GM13977 (cell line): ENCODE data around the gene SSR4.
A peak's percentile ranks its signal among the peaks of the same experiment; 100 is the strongest.

Experiments
- DNase-seq: peaks from one replicate; pipeline ENCODE4 v3.0.0; 2012; ENCODE audit warnings: low spot score
- in situ Hi-C: fragments of 300-500 bp; cut with MboI; formaldehyde crosslinking; loops from one replicate; pipeline ENCODE4 v1.12.0; 2022; ENCODE audit warnings: low sequenced_read_pairs, low pct_unique_long_range_greater_than_20kb, mixed read lengths, inconsistent platforms; ENCODE audit not compliant: unreplicated experiment
- TF ChIP-seq, protein P1 (sequence below): IDR thresholded peaks from 2 replicates; pipeline ENCODE4 v1.5.1; 2012; ENCODE audit warnings: mild to moderate bottlenecking, control low read depth; ENCODE audit not compliant: insufficient read depth; ENCODE audit errors: extremely low read depth, missing control alignments

The SSR4 gene

DNA sequence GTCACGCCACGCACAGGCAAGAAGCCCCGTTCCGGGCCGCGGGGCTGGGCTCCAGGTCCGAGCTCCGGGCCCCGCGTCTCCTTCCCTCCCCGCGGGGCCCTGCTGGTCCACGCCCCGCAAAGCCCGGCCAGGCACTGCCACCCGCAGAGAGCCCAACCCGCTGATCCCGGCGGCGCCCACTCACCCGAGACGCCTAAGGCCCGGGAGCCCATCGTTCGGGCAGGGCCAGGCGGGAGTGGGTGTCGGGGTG is 35.0 kb downstream of the SSR4 start:
- TF ChIP-seq, protein P1, sequence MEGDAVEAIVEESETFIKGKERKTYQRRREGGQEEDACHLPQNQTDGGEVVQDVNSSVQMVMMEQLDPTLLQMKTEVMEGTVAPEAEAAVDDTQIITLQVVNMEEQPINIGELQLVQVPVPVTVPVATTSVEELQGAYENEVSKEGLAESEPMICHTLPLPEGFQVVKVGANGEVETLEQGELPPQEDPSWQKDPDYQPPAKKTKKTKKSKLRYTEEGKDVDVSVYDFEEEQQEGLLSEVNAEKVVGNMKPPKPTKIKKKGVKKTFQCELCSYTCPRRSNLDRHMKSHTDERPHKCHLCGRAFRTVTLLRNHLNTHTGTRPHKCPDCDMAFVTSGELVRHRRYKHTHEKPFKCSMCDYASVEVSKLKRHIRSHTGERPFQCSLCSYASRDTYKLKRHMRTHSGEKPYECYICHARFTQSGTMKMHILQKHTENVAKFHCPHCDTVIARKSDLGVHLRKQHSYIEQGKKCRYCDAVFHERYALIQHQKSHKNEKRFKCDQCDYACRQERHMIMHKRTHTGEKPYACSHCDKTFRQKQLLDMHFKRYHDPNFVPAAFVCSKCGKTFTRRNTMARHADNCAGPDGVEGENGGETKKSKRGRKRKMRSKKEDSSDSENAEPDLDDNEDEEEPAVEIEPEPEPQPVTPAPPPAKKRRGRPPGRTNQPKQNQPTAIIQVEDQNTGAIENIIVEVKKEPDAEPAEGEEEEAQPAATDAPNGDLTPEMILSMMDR, result no peak
- in situ Hi-C loops, result no loop called here
- DNase-seq, result no peak

DNA sequence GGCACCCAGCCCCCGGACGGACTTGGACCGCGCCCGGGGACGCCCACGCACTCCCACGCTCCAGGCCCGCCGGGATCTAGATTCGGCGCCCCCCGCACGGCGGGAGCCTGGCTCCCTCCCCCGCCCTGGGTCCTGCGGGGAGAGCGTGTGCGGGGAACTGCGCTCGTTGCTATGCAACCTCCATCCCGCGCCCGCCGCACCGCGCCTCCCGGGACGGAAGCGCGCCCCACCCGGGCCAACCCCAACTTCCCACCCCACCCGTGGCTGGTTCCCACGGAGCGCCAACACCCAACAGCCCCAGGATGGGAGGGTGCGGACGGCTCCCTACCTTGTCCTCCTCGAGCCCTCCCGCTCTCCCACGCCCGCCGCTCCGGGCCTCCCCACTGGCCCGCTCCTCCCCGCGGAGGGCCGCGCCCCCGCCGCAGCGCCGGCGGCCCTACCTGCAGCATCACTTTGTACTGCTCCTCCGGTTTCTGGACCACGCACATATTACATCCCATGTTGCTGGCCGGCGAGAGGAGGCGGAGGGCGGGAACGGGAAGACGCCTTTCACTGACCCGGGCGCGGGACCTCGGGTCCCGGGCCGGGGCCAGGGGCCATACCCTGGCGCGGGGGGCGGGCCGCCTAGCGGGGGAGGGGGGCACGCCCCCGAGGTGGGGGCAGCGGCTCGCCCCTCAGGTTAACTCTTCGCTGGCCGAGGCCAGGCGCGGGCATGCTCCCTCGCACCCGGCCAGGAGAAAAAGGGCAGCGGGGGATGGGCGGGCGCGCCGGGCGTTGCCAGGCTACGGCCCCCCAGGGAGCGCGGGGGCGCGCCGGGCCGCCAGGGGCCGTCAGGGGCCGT is 35.6 kb downstream of the SSR4 start, which contains the start of gene PDZD4:
TSS of gene PDZD4 (minus strand) at position 746 of the 841 bp plus-strand sequence. CDS start at position 500, 246 bp downstream.
- DNase-seq, result peak; percentile 28
- TF ChIP-seq, protein P1, result no peak
- in situ Hi-C loops, result no loop called here

DNA sequence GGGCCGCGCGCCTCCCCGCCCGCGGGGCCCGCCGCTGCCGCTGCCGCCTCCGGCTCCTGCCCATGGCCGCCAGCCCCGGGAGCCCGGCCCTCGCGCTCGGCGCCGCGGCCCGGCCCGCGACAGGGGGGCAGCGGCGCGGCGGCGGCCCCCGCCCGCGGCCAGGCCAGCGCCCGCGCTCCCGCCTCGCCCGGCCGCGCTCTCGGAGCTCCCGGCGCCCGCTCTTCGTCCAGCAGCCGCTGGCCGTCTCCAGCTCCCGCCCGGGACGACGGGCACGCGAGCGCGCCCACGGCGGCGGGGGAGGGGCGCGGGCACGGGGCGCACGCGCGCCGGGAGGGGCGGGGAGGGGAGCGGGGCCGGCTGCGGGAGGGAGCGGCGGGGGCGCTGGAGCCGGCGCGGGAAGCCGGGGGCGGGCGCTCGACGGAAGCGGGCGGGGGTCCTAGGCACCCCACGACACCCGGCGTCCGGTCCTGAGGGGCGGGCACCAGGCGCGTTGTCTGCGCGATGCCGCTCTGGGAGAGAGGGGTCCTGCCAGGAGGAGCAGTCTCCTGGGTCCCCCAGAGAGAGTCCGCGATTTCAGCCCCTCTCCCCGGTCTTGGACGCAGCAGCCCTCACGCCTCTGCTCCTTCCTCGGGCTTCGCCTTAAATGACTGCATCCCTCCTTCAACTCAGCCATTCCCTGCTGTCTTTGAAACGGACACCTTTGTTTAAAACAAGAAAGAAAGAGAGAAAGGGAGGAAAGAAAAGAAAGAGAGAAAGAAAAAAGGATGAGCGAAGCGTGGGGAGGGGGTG is 36.4 kb downstream of the SSR4 start:
- peak; percentile 28 for DNase-seq
- in situ Hi-C loops, result no loop called here
- TF ChIP-seq, protein P1, result no peak

DNA sequence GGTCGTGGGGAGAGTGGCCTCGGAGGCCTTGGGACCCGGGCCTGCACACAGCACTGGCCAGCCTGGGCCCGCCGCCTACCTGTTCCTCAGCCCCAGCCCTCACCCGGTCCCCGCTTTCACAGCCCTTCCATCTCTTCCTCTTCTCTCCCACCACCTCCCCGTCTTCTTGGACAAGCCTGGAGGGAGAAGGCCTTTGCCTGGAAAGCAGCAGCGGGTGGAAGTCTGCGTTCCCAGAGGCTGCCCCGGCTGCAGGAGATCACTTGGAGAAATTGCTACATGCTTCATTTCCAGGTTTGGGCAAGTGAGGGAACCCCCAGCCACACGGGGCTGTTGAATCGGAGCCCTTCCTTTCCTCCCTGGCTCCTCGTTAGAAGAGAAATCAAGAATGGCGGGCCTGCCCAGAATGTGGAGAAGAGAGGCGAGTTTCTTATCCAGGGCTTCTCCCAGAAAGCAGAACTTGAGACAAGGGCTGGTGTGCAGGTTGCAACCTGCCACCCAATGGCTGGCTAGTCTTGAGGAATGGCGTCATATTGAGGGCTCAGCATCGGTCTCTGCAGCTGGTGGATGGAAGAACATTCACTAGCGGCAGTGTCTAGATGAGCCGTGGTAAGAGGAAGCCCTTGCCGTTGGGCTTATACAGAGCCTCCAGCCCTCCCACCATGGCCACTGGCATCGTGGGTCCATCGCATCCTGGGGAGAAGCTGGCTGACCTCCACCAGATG is 37.1 kb downstream of the SSR4 start:
- TF ChIP-seq, protein P1, result no peak
- in situ Hi-C loops, result no loop called here
- peak; percentile 14 for DNase-seq

DNA sequence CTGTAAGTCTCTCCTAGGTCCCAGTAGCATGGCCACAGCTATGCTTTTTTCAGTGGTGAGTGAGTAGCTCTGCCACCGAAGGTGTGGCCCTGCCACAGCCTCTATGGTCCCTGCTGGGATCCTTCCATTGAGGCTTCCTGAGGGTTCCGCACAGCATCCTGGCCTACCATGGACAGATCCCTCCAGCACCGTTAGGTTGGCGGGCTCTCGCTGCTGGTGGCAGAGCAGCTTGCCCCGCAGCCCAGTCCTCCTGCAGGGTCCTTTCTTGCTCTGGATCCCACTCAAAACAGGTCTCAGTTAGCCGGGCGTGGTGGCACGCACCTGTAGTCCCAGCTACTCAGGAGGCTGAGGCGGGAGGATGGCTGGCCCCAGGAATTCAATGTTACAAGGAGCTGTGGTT is 38.3 kb downstream of the SSR4 start:
- no peak for DNase-seq
- TF ChIP-seq, protein P1, result no peak
- in situ Hi-C loops, result no loop called here

DNA sequence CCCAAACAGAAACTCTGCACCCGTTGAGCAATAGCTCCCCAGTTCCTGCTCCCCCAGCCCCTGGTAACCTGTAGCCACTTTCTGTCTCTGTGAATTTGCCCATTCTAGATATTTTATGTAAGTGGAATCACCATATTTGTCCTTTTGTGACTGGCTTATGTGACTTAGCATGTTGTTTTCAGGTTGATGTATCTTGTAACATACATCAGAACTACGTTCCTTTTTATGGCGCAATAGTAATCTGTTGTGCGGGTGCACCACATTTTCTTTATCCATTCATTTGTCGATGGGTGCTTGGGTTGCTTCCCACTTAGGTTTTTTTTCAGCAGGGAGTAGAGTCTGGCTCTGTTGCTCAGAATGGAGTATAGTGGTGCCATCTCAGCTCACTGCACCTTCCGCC is 42.5 kb downstream of the SSR4 start:
- no peak for DNase-seq
- in situ Hi-C loops, result no loop called here
- TF ChIP-seq, protein P1, result no peak
